Right lobe of liver (tissue), 6 donors: ENCODE data around the gene MBD3L5. TPM values are rescaled to one million over a fixed set of nuclear protein-coding genes. Genes with fewer than 3 reads are reported as not detected.
"Not testable (repeated sequence)": the region's sequence is repeated elsewhere in the genome, so short reads cannot be mapped to it uniquely, and the experiment has no call there.

Experiments used
- ATAC-seq, 4 donors: fragments of 200-7000 bp; cut with Tn5 transposase; one replicate each; pipeline ENCODE4 v1.9.1; 2020; ENCODE audit warnings: mild to moderate bottlenecking in 4 of 4, moderate library complexity in 4 of 4
- DNase-seq, 3 donors: peaks; one replicate each; pipeline ENCODE4 v3.0.0-alpha.2; 2020
- H3K27ac ChIP-seq, 3 donors: fragments of 200-600 bp; one replicate each; pipeline ENCODE4 v1.8.0; 2022
- H3K27me3 ChIP-seq, 2 donors: fragments of 200-600 bp; one replicate each; pipeline ENCODE4 v1.8.0; 2022
- H3K36me3 ChIP-seq, 4 donors: fragments of 200-600 bp; sonication (generic) in 1 of 4; one replicate each; pipeline versions ENCODE4 v1.5.1 to v1.8.0; 2017 to 2022; ENCODE audit warnings: control low read depth in 1 of 4
- H3K4me1 ChIP-seq, 4 donors: fragments of 200-600 bp; sonication (generic) in 1 of 4; one replicate each; pipeline versions ENCODE4 v1.5.1 to v1.8.0; 2017 to 2022; ENCODE audit warnings: control low read depth in 1 of 4
- H3K4me3 ChIP-seq, 3 donors: fragments of 200-600 bp; one replicate each; pipeline ENCODE4 v1.8.0; 2022
- H3K9me3 ChIP-seq, 4 donors: fragments of 200-600 bp; sonication (generic) in 1 of 4; one replicate each; pipeline versions ENCODE4 v1.5.1 to v1.8.0; 2017 to 2022; ENCODE audit warnings: control low read depth in 1 of 4
- CTCF ChIP-seq, 4 donors: fragments of 200-600 bp in 3 of 4; fragments of 450-650 bp in 1 of 4; IDR thresholded peaks; one replicate each; pipeline versions ENCODE4 v1.5.1 to v1.8.0; 2016 to 2022; ENCODE audit warnings: antibody characterized with exemption in 4 of 4, mild to moderate bottlenecking in 2 of 4
- POLR2A ChIP-seq: fragments of 450-650 bp; IDR thresholded peaks from one replicate; pipeline ENCODE4 v1.6.1; 2017; ENCODE audit warnings: antibody characterized with exemption, mild to moderate bottlenecking
- WGBS: methylation state at CpG from one replicate; pipeline ENCODE4 v1.1.6; 2018; ENCODE audit warnings: low coverage, low lambda C conversion rate; ENCODE audit not compliant: insufficient coverage; ENCODE audit errors: missing lambda C conversion rate; 5-methylcytosine and 5-hydroxymethylcytosine counted together
- intact Hi-C, 2 donors: fragments of 100-400 bp; cut with DNase I; formaldehyde crosslinking; loops; one replicate each; pipeline versions ENCODE4 v1.11.2 to v1.14.1; 2022
- total RNA-seq, 6 experiments: library from RNA; depleted of rRNA in 2 of 6; stranded (reverse); fragments of >200 nt in 2 of 6; fragmentation: NEBNext Ultra II Directional in 3 of 6; extraction: Animal tissue kit (Norgen Biotek cat#: 25700) in 3 of 6; gene quantifications; one replicate each; pipeline versions ENCODE4 v1.1.0 to v1.2.4, GENCODE V29; 2016 to 2023
- donor health status: DM: no; HTN: yes; CAD: no.
- donor health status: DM: no; HTN: no; CAD: no.
- donor health status: DM: no; HTN: no; CAD: no.
- donor health status: DM: no; HTN: yes; CAD: no.
- donor health status: DM: no; HTN: yes; CAD: no.

MBD3L5 gene
- total RNA-seq, 6 experiments from 2014 or later, result not detected

- ATAC-seq, result no peak
- DNase-seq, result no peak
- H3K36me3 ChIP-seq, result no peaks in the 10 kb centered on the region
- WGBS, result 83% methylated on average over 1 of the region's 9 CpGs
- TF ChIP-seq POLR2A, result no peak
- no peak for TF ChIP-seq CTCF (IDR thresholded peaks at IDR 0.05)
- no peaks in the 10 kb centered on the region for H3K4me1 ChIP-seq
- intact Hi-C loops, result no loop called here
- H3K27ac ChIP-seq, result no peak overlapping the region
- no peaks in the 10 kb centered on the region for H3K9me3 ChIP-seq
- H3K4me3 ChIP-seq, result no peak overlapping the region
- no peaks in the 10 kb centered on the region for H3K27me3 ChIP-seq
Observed at GRCh38 chr19:7063764-7064418, 33.5 kb downstream of the MBD3L5 start.

- H3K9me3 ChIP-seq, H3K27ac ChIP-seq, ATAC-seq, H3K27me3 ChIP-seq, H3K36me3 ChIP-seq, H3K4me3 ChIP-seq, intact Hi-C loops: not testable (repeated sequence)
- peak in 1 of 3 donors; percentile 26 for DNase-seq
- peaks cover 0 to 10% (median 3%) of the 10 kb centered on the region in 4 donors for H3K4me1 ChIP-seq
- 27% methylated on average over 7 of the region's 13 CpGs for WGBS
- peak in 2 of 4 donors; percentile 12 to 21 for TF ChIP-seq CTCF (IDR thresholded peaks at IDR 0.05)
Observed at GRCh38 chr19:7067122-7067521, 36.7 kb downstream of the MBD3L5 start.

- ATAC-seq, result no peak
- H3K9me3 ChIP-seq, result no peaks in the 10 kb centered on the region
- DNase-seq, result no peak
- peaks cover 0 to 10% (median 3%) of the 10 kb centered on the region in 4 donors for H3K4me1 ChIP-seq
- no peak overlapping the region for H3K4me3 ChIP-seq
- peaks cover 4 to 15% (median 10%) of the 10 kb centered on the region in 4 donors for H3K36me3 ChIP-seq
- intact Hi-C loops, result no loop called here
- TF ChIP-seq CTCF (IDR thresholded peaks at IDR 0.05) (no peak), POLR2A (no peak)
- H3K27ac ChIP-seq, result no peak overlapping the region
- no peaks in the 10 kb centered on the region for H3K27me3 ChIP-seq
- 86% methylated on average over 2 of the region's 2 CpGs for WGBS
Observed at GRCh38 chr19:7067716-7068115, 37.3 kb downstream of the MBD3L5 start.

- intact Hi-C loops, result no loop called here
- Histone ChIP-seq H3K36me3 (peaks cover 4 to 22% (median 13%) of the 10 kb centered on the region in 4 donors), H3K9me3 (no peaks in the 10 kb centered on the region), H3K4me1 (peaks cover 0 to 10% (median 3%) of the 10 kb centered on the region in 4 donors), H3K27me3 (no peaks in the 10 kb centered on the region), H3K27ac (no peak overlapping the region), H3K4me3 (no peak overlapping the region)
- WGBS, result 76% methylated on average over 4 of the region's 6 CpGs
- ATAC-seq, result no peak
- TF ChIP-seq POLR2A (no peak), CTCF (IDR thresholded peaks at IDR 0.05) (no peak)
- DNase-seq, result no peak
Observed at GRCh38 chr19:7068599-7068998, 38.2 kb downstream of the MBD3L5 start.
